Endometrial microvascular endothelial cells (primary cell): Measurements from ENCODE around the gene RGPD3. TPM values are rescaled to one million over a fixed set of nuclear protein-coding genes. Genes with fewer than 3 reads are reported as not detected.
"Not testable (repeated sequence)": the region's sequence is repeated elsewhere in the genome, so short reads cannot be mapped to it uniquely, and the experiment has no call there.

ENCODE experiments used
- in situ Hi-C: cut with HindIII; loops from 2 replicates; pipeline ENCODE4 v1.10.0; 2017; ENCODE audit warnings: low sequenced_read_pairs, low pct_unique_long_range_greater_than_20kb; ENCODE audit errors: inconsistent ontology term
- total RNA-seq: library from RNA; depleted of rRNA; stranded (reverse); fragments of >200 nt; gene quantifications from one replicate; pipeline ENCODE4 v1.2.3, GENCODE V29; 2015; ENCODE audit errors: inconsistent ontology term

The RGPD3 gene
- total RNA-seq, 1 donor from 2014 or later = 0.28 TPM

DNA sequence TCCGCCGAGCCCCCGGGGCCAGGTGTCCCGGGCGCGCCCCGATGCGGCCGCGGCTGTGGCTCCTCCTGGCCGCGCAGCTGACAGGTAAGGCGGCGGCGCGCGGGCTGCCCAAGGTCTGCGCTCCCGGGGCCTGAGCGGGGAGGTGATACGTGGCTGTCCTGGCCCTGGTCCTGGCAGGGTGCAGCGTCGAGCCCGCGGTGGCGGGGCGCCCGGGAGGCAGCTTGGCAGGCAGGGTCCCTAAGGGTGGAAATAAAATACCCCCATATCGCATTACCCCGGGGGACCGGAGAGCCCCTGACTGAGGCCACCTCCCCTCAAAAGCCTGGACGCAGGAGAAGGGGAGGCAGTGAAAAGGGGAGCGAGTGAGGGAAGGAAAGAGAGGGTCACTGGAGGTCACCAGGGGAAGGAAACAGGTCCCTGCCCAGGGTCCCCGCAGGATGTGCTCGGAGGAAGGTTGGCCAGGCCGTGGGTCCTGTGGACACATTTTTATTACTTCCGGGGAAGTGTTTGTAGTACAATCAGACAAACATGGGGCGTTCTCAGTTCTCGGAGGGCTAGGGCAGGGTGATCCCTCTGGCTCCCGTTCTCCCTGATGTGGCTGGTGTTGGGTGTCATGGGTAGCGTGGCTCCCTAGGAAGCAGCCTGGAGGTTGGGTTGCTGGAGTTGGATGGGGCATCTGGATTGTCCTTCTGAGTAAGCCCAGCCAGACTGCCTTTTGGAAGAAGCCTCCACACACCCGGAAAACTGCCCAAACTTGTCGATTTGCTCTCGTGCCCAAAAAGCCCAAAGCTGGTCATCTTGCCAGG, 19.4 kb upstream of the RGPD3 start:
- in situ Hi-C loops = not testable (repeated sequence)

DNA sequence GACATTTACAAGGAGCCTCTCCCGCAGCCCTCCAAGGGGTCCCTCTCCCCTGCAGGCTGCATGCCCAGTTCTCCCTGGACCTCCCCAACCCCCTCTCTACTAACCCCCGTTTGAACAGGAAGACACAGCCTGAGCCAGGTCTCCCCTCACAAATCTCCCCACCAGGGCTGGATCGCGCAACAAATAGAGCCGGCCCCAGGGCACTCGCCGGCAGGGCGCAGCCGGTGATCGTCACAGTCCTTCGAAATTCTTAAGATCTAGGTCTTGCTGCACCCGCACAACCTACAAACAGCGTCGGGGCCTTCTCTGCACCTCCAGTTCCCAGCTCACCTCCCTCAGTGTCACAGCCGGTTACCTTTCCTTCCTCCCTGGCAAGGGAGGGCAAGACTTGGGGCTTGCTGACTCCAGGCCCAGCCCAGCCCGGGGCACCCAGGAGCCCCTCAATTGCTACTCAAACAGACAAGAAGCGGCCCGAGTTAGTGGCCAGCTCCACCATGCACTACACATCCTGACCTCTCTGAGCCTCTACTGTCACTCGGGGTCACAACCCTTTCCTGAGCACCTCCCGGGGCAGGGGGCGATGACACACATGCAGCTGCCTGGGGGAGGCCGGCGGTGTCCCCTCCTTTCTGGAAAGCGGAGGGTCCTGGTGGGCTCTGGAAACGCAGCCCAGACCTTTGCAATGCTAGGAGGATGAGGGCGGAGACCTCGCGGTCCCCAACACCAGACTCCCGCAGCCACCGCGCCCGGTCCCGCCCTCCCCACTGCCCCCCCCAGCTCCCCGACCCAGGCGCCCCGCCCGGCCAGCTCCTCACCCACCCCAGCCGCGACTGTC, 18.6 kb upstream of the RGPD3 start, which contains the start of gene CD8B2:
CD8B2 (plus strand) TSS at position 814 of the 835 bp plus-strand sequence. CDS start 63 bp downstream, outside the sequence.
- in situ Hi-C loops = not testable (repeated sequence)

DNA sequence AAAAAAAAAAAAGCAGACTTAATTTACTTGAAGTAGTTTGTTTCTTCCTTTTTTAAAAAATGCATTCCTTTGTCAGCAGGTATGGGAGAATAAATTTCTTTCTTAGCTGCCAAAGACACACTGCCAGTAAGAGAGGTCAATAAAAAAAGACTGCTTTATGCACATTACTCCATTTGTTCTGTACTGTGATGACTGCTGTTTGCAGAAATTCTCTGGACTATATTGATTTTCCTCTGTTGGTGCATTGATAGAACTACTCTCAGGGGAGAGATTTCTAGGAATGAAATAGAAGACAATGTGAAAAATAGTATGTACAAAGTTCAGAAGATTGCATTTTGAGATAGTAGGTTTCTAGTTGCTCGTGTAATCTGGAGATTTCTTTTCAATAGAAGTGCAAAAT, 11.3 kb upstream of the RGPD3 start:
- in situ Hi-C loops = not testable (repeated sequence)

DNA sequence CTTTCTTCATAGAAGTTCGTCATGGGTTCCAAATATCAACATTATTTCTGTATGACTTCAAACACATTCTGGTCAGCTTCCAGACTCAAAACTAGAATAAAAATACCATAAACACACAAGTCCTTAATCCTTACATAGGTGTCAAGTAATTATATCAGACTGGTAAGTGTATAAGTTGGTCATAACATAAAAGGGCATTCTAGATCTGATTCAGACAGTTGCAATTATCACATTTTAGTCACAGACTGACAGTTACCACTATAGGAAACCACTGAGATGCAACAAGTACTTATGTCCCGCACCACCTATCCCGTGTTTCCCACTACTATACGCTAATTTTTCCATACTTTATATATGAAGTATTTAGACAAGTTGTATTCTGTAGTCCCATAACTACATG, 9.4 kb upstream of the RGPD3 start:
- in situ Hi-C loops = not testable (repeated sequence)

DNA sequence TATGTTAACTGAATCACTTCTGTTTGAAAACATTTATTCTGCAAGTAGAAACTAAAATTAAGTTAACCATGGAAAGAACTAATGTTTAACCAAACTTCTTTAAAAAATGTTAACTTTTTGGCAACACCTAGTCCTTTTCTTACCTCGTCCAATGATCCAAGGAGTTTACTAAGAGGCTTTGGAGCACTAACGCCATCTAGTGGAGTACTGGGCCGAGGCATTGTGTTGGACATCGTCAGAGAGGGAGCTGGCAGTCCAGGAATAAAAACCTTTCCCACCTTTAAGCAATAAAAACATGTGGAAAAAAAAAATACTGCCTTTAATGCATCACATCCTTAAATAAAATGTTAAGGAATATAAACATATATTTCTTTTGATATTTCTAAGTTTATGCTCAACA, 2.4 kb upstream of the RGPD3 start:
- in situ Hi-C loops = not testable (repeated sequence)

DNA sequence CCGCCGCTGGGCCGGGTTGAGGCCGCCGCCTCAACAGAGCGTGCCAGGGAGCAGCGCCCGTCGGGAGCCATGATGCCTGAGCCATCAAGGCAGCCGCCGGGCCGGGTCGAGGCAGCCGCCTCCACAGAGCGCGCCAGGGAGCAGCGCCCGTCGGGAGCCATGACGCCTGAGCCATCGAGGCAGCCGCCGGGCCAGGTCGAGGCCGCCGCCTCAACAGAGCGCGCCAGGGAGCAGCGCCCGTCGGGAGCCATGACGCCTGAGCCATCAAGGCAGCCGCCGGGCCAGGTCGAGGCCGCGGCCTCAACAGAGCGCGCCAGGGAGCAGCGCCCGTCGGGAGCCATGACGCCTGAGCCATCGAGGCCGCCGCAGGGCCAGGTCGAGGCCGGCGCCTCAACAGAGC, 697 bp downstream of the RGPD3 start:
- in situ Hi-C loops = not testable (repeated sequence)

DNA sequence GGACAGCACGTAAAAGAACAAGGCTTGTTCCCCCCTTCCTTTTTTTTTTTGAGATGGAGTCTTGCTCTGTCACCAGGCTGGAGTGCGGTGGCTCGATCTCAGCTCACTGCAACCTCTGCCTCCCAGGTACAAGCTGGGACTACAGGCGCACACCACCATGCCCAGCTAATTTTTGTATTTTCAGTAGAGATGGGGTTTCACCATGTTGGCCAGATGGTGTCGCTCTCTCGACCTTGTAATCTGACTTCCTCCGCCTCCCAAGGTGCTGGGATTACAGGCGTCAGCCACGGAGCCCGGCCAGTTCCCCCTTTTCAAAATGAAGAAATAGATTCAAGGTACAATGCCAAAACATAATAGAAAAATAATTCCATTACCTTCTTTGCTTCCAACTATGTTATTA, 6.3 kb downstream of the RGPD3 start:
- in situ Hi-C loops = not testable (repeated sequence)

DNA sequence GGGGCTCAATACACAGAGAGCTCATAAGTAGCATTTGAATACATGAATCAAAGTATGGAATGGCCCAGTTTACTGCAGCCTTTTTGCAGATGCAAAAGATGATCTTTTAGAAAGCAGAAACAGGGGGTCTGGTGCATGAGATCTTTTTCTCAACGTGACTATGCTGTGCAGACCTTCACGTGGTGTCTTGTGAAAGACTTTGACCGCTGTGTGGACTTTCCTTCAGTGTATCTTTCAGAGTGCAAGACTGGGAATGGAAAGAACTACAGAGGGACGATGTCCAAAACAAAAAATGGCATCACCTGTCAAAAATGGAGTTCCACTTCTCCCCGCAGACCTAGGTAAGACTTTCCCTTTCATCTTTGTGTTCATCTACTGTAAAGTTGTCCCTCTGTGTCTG, 77.5 kb downstream of the RGPD3 start:
- in situ Hi-C loops = not testable (repeated sequence)

DNA sequence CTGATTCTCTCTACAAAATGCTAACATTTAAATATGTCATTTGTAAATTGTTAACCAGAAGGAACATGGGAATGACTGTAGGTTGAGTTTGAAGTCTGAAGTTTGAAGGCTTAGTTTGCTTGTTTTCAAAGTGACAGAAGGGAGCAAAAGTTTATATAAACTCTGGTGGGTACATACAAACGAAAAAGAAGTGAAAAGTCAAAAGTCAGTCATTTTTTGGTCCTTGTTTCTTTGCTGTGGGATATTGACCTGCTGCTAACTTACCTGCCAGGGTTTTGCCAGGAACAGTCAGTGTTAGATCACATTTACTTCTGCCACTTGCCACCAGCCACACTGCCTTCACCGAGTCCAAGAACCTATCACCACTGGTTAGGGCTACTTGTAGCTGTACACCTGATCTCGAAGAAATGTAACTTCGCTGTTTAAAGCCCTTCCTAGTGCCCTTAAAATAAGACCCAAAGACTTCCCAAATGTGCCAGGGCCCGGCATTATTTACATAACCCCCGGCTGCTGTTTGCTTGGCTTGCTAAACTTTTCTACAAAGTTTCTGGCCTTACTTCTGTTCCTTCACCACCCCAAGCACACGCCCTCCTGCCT, 79.3 kb downstream of the RGPD3 start:
- in situ Hi-C loops = not testable (repeated sequence)

DNA sequence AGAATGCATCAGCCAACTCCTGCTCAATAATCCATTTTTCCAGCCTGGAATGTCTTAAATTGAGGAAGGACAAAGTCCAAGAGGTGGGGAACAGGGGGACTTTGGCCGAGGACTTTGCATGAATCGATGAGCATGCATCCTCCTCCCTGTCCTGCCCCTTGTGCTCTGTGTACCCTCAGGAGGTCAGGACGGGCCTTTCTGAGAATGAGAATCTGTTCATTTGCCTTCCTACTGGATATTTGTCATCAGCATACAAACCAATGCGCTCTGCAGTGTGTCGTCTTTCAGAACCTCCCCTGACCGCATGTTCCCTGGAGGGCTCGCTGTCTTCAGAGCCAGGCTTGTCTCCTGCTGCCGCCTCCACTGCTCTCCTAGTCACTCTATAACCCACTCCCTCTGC, 83.7 kb downstream of the RGPD3 start:
- in situ Hi-C loops = not testable (repeated sequence)

DNA sequence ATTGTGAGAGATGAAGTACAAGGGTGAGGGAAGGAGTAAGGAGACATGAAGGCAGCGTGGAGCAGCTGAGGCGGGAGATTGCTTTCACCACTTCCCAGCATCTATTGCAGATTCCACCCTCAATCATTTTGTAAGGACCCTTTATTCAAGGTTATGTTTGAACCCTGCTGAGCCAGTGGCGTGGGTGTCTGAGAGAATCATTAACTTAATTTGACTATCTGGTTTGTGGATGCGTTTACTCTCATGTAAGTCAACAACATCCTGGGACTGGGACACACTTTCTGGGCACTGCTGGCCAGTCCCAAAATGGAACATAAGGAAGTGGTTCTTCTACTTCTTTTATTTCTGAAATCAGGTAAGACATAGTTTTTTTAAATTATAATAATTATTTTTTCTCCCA, 86.3 kb downstream of the RGPD3 start:
- in situ Hi-C loops = not testable (repeated sequence)

DNA sequence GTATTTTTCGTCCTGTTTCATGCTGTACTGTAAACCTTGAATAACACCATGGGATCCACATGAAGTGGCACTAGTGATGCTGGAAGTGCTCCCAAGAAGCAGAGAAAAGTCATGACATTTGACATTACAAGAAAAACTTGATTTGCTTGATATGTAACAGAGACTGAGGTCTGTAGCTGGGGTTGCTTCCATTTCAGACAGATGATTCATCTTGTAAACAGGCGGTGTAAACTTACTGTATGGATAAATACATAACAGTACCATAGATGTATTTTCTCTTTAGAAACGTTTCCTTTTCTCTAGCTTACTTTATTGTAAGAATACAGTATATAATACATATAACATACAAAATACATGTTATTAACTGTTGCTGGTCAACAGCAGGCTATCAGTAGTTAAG, 88.6 kb downstream of the RGPD3 start:
- in situ Hi-C loops = not testable (repeated sequence)

DNA sequence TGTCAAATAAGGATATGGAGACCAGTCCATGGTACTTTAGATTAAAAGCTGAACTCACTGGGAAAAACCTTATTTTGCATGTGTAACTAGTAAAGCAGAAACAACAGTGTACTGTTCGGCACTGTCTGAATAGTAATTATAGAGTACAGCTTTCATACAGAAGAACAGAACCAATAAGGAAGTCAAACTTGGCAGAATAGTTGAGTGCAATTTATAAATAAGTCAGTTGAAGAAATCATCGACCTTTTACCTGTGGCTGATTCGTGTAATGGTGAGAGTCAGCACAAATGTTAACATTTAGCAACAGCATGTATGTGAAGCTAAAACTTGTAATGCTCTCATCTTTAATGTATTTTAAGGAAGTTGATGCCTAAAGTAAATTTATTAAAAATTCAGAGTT, 99.0 kb downstream of the RGPD3 start:
- in situ Hi-C loops = not testable (repeated sequence)

DNA sequence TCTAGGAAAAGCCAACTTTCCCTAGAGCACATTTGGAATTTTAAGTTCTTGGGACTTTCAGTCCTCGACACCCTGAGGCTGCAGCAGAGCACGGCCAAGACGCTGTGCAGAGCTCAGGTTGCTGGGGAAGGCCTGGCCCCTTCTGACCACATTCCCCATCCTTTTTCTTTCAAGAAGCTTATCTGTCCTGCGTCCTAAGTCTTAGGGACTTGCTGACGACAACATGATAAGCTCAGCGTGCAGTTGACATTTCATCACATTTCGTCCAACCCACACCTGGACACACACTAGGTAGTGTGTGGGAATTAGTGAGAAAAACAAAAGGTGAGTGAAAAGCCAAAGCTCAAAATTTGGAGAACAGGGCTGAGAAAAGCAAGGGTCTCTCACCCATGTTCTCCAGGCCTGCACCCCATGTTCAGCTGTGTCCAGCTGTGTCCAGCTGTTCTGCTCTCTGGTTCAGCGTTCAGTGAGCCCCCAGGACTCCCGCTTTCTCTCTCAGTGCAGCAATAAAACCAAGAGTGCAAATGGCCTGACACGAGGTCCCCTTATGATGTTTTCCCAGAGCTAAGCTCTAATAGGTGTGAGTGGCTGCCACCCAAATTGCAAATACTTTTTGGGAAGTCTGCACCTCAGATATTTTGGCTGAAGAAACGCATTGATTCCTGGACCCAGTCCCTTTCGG, 101.9 kb downstream of the RGPD3 start:
- in situ Hi-C loops = no loop called here

DNA sequence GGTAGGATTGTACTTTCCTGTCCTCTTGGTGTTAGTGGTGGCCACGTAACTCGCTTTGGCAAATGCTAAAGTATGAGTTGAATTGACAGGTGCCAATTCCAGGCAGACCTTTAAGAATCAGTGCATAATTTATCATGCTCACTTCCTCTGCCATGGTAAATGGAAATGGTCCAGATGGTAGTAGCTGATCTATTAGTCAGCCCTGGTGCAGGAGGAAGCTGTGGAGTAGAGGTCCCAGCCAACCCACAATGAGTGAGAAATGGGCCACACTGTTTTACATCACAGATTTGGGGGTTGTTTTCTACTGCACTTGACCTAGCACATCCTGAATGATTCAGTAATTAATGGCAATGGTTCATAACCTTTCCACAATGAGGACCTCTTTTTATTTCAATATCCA, 104.4 kb downstream of the RGPD3 start:
- in situ Hi-C loops = no loop called here

DNA sequence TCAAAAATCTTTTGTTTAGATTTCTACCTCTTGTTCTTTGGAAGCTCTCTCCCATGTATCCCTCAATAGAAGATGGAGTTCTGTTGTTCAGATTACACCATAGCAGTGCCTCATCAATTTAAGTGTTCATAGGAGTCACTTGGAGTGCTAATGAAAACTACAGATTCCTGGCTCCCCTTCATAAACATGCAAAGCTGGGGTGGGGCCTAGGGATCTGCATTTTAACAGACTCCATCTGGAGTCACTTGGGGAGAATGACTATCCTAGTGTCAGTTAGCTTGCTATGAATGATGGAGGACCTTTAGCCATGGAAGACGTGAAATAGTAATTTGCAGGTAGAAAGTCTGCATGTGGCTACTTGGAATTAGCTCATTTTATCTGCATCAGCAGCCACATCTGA, 105.4 kb downstream of the RGPD3 start:
- in situ Hi-C loops = no loop called here

DNA sequence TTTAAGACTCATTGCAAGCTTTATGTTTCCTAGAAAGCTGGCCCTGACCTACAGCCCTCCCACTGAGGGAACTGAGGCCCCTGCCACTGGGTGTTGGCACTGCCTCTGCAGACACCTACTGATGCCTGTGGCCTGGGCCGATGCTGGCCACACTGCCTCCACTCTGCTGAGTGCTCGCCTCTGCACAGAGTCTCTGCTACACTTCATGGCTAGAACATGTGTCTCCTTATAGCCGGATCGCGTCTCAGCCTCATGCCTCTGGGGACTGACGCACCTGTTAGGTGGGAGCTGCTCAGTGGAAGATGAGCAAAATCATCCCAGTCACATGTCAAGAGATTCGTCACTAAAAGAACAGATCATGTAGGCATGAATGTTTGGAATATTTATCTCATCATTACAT, 108.7 kb downstream of the RGPD3 start:
- in situ Hi-C loops = no loop called here

DNA sequence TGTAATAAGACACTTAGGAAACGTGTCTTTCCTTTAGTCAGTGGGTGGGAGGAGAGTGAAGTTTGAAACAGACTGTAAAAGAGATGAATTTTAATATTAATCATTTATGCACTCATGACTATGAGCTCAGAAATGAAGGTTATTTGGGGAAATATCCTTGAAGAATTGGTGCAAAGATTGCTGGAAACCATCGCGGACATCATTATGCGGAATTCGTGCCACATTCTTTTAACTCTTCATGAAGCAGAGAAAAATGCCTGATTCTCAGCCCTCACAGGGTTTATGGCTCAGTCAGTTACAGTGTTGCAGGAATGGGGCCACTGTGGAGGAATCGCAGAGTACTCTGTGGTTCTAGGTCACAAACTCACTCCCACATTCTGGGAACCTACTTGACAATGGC, 109.7 kb downstream of the RGPD3 start:
- in situ Hi-C loops = no loop called here

DNA sequence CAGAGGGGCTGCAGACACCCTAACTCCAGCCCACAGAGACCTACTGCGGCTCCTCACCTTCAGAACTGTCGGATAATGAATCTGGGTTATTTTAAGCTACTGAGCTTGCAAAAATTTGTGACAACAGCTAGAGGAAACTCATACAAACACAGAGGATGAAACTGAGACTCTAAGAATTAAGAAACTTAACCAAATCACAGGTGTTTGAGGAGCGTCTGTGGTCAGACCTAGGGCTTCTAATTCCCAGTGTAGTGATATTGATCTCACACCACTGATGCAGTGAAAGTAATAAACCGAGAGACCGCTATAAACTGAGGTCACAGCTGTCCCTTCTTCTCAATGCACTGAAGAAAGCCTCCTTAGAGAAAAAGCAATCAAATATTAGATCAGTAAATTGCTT, 110.1 kb downstream of the RGPD3 start:
- in situ Hi-C loops = no loop called here
